Choroid plexus epithelial cell (primary cell): ENCODE data around the gene KYAT1.

ENCODE experiments used
- DNase-seq: peaks from one replicate; pipeline ENCODE4 v3.0.0-alpha.2; 2010; ENCODE audit warnings: low read depth
- H3K4me3 ChIP-seq: 2 replicates; pipeline ENCODE4 v1.5.1; 2011; ENCODE audit warnings: low read depth, mild to moderate bottlenecking, control low read depth, low read length, moderate library complexity
- CTCF ChIP-seq: conservative IDR thresholded peaks from 2 replicates; pipeline ENCODE4 v1.5.1; 2011; ENCODE audit warnings: low read depth, mild to moderate bottlenecking, control low read depth, inconsistent platforms, low read length, moderate library complexity

KYAT1 gene

GRCh38 chr9:128893354-128893753, 11.6 kb upstream of the KYAT1 start:
- DNase-seq: no peak
- TF ChIP-seq CTCF: no peak
- H3K4me3 ChIP-seq: no peak overlapping the region

- no peak for TF ChIP-seq CTCF
- no peak overlapping the region for H3K4me3 ChIP-seq
- peak; percentile 84 for DNase-seq
Observed at GRCh38 chr9:128892221-128892921, 10.6 kb upstream of the KYAT1 start.

GRCh38 chr9:128891321-128892220, 9.8 kb upstream of the KYAT1 start:
- H3K4me3 ChIP-seq: no peak overlapping the region
- TF ChIP-seq CTCF: no peak
- DNase-seq: no peak

DNA sequence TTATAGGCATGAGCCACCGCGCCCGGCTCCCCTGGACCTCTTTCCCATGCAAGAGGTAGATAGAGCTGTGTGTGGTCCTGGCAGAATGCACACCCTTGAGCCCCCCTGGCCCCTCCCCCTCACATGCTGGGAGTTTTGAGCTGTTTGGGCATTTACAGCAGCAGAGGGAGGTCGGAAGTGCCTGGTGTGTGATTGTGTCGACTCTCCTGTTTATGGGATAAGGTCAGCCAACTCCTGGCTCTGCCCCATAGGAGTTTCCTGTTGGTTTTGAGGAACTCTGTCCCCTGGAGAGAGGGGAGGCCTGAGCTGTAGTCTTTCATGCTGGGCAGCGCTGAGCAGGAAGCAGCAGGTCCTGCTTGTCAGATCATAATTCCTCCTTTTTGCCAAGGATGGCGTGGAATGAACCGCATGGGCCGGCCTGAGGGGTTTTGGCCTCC, 6.2 kb upstream of the KYAT1 start:
- peak; percentile 63 for DNase-seq
- H3K4me3 ChIP-seq: no peak overlapping the region
- TF ChIP-seq CTCF: no peak

GRCh38 chr9:128887049-128887448, 5.3 kb upstream of the KYAT1 start:
- no peak for TF ChIP-seq CTCF
- no peak overlapping the region for H3K4me3 ChIP-seq
- no peak for DNase-seq

DNA sequence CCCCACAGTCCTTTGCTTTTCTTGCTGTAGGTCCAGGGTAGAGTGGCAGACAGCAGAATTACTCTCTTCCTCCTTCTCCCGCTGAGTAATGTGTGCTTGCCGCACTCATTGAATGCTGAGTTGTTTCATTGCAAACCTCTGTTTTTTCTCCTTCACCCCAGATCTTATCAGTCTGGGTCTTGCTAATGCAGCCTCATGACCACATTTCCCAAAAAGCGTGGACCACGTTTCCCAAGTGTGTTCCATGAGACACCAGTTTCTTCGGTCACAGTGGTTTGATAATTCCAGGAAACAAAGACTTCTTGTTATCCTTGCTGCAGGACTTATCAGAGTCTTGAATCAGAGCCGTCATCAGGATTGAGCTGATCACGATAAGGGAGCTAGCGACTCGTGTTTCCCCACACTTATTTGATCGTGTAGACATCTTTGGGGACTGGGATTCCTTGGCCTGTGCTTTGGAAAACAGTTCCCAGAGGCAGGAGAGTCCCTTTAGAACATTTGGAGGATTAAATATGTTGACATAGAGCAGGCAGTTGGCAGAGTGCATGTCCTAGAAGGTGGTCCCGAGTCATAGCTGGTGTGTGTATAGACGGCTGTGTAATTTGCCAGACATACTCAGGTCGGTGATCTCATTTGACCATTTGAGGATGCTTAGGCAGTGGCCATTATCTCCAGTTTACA, 4.6 kb upstream of the KYAT1 start:
- DNase-seq: no peak
- H3K4me3 ChIP-seq: no peak overlapping the region
- no peak for TF ChIP-seq CTCF
